MG63 (cell line): Measurements from ENCODE around the gene SLC33A1. TPM values are rescaled to one million over a fixed set of nuclear protein-coding genes. Genes with fewer than 3 reads are reported as not detected.
"Not testable (repeated sequence)": the region's sequence is repeated elsewhere in the genome, so short reads cannot be mapped to it uniquely, and the experiment has no call there.

Experiments
- DNase-seq: peaks from one replicate; pipeline ENCODE4 v3.0.0-alpha.2; 2020
- H3K27me3 ChIP-seq: fragments of 250-450 bp; sonication (Bioruptor Pico); 2 replicates; pipeline ENCODE4 v1.5.1; 2020; ENCODE audit warnings: mild to moderate bottlenecking, moderate library complexity
- H3K36me3 ChIP-seq: fragments of 250-450 bp; sonication (Bioruptor Pico); 2 replicates; pipeline ENCODE4 v1.5.1; 2020; ENCODE audit warnings: mild to moderate bottlenecking, moderate library complexity
- H3K4me3 ChIP-seq: fragments of 250-450 bp; sonication (Bioruptor Pico); 2 replicates; pipeline ENCODE4 v1.5.1; 2020; ENCODE audit warnings: mild to moderate bottlenecking, moderate library complexity
- H3K9me3 ChIP-seq: fragments of 250-450 bp; sonication (Bioruptor Pico); 2 replicates; pipeline ENCODE4 v1.5.1; 2020; ENCODE audit warnings: mild to moderate bottlenecking, moderate library complexity
- total RNA-seq: library from RNA; depleted of rRNA; stranded (reverse); fragments of >200 nt; shearing (Covaris generic); gene quantifications from 2 replicates; pipeline ENCODE4 v1.2.3, GENCODE V29; 2014; ENCODE audit warnings: low replicate concordance; rRNA removed

The SLC33A1 gene
- total RNA-seq: 30.2 and 50.1 TPM in 2 replicates

DNA sequence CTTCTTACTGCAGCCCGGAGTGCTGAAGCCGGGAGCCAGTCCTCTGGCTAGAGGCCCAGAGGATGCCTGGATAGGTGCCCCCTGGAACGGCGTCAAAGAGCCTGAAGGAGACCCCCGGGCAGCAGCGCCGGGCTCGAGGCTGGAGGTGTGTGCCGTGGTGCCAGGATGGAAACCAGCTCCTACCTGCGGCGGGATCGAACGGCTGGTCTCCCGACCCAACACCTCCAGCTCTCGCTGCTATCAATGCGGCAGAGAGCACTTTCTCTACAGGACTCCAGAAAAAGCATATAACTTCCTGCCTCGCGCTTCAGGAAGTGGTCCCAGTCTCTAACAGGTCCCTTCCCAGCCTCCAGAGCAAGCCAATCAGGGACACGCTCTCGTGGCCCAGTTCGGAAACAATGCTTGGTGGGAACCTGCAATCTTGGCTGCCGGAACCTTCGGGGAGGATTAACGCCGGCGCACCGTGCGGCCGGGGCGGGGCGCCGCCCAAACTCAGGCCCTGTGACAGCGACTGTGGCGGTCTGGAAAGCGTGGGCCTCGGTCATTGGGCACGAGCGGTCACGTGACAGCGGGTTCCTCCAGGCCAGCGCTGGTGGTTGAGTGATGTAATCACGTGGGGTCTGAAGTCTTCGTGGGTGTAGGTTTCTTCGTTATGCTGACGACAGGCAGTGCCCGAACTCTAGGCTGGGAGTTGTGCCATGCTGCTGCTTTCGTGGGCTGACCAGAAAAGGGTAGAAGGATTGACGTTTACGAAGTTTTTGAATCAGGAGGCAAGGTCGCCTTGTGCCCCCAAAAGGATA, at the start of gene SLC33A1:
TSS of gene SLC33A1 (minus strand) at position 287 of the 800 bp plus-strand sequence. CDS start 430 bp downstream, outside the sequence.
- Histone ChIP-seq H3K9me3 (no peaks in the 10 kb centered on the region), H3K4me3 (peak within 1 kb of the TSS; percentile 99), H3K27me3 (no peaks in the 10 kb centered on the region), H3K36me3 (peaks cover 24% of the 10 kb centered on the region)
- peak; percentile 100 for DNase-seq

DNA sequence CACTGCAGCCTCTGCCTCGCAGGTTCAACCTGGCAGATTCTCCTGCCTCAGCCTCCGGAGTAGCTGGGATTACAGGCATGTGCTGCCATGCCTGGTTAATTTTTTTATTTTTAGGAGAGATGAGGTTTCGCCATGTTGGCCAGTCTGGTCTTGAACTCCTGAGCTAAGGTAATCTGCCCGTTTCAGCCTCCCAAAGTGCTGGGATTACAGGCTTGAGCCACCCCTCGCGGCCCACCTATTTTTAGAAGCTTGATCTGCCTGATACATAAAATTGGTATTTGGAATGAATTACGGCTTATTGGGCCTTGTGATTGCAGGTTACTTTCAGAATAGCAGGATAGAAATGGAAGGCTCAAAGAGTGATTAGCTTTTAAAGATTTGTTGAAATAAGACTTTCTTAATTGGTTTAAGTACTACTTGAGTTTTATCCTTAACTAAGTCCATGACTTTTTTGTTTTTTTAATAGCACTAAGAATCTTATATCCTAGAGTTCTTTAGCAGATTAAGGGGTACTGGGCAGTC, 41.2 kb upstream of the SLC33A1 start:
- Histone ChIP-seq H3K4me3 (no peak overlapping the region), H3K9me3 (0 out of 2 replicates have a peak, but pooled peaks cover 2% of the 10 kb centered on the region), H3K27me3 (no peaks in the 10 kb centered on the region), H3K36me3 (peaks cover 87% of the 10 kb centered on the region)
- no peak for DNase-seq

DNA sequence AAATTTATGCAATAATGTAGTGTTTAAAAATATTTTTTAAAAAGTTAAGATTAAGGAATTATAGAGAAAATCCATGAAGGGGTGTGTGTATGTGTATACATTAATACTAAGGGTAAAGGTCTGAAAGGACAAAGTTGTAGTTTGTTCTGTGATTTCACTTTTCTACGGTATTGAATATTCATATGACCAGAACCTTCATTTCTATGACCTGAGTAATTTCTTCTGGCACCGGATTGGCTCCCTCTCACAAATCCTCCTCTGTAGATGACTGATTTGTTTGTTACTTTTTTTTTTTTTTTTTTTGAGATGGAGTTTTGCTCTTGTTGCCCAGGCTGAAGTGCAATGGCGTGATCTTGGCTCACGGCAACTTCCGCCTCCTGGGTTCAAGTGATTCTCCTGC, 37.1 kb upstream of the SLC33A1 start:
- Histone ChIP-seq H3K36me3 (peaks cover 56% of the 10 kb centered on the region), H3K27me3 (no peaks in the 10 kb centered on the region), H3K9me3 (0 out of 2 replicates have a peak, but pooled peaks cover 2% of the 10 kb centered on the region), H3K4me3 (no peak overlapping the region)
- DNase-seq: peak; percentile 18

DNA sequence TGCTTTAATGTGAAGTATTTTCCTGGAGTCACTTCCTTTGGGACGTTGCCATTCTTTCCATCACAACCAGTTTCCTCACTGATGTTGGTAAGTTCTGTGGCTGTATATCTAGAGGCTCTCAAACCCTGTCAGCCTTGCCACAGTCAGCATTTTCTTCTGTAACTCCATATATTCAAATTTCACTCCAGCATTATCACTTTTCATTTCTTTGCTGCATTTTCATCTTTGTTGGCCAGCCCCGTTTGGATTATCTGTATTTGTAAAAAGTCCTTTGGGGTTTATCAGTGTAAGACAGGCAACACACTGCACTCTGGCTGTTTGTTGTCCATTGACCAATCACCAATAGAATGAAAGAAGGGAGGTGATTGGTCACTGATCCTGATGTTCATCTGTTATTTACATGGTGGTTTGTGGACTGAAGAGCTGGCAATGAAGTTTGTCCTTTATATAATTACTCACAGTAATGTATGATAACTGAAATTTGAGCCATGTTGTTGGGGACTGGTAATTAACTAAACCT, 36.5 kb upstream of the SLC33A1 start:
- DNase-seq: no peak
- Histone ChIP-seq H3K27me3 (no peaks in the 10 kb centered on the region), H3K9me3 (0 out of 2 replicates have a peak, but pooled peaks cover 2% of the 10 kb centered on the region), H3K4me3 (no peak overlapping the region), H3K36me3 (peaks cover 53% of the 10 kb centered on the region)

DNA sequence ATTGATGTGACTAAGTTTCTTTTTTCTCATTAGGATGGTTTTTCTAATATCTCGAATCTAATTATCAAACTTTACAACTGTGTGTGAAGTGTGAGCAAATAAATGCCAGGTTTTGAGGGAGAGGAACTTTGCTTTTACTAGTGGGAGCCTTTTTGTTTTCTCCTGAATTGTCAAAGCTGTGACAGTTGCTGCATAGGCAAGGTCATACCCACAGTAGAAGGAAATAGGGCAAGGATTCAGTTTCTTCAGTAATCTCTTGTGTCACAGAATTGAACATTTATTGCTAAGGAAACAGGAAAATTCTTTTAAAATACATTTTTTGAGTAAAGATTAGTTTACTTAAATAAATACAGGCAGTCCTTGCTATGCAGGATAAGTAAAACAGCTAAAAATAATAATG, 35.7 kb upstream of the SLC33A1 start:
- peaks cover 45% of the 10 kb centered on the region for H3K36me3 ChIP-seq
- no peak for DNase-seq
- no peaks in the 10 kb centered on the region for H3K27me3 ChIP-seq
- H3K4me3 ChIP-seq: no peak overlapping the region
- 0 out of 2 replicates have a peak, but pooled peaks cover 2% of the 10 kb centered on the region for H3K9me3 ChIP-seq

DNA sequence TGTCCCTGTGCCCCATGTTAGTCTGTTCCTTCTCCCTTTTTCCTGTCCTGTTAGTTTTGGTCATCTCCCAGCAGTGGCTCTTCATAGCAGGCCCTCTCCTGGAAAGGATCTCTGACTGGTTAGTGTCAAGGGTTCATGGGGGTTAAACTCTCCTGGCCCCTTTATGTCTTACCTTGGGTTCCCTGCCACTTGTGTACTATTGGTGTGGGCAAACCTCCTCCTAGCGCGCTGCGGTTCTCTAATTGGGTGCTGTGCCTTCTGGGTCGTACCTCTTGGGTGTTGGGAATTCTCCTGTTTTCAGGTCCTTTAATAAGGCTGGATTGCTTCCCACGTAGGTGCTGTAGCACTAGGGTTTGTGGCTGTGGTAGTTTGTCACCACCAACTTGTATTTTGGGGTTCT, 35.0 kb upstream of the SLC33A1 start:
- DNase-seq: no peak
- Histone ChIP-seq H3K36me3 (peaks cover 37% of the 10 kb centered on the region), H3K4me3 (no peak overlapping the region), H3K9me3 (0 out of 2 replicates have a peak, but pooled peaks cover 2% of the 10 kb centered on the region), H3K27me3 (no peaks in the 10 kb centered on the region)

DNA sequence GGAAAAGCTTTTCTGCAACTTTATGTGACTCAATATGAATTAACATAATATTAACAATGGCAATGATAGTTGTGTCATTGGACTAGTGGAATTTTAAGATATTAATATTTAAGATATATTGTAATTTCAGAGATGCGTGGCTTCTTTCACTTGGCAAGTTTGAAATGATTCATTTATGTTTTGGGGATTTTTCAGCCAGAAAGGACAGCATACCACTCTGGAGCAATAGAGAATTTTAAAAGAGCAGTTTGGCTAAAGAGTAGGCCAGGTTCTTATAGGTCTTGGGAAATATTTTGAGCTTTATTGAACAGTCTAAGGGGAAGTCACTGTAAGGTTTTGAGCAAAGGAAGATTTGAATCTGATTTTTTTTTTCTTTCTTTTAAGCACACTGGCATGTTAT, 32.7 kb upstream of the SLC33A1 start:
- Histone ChIP-seq H3K9me3 (no peaks in the 10 kb centered on the region), H3K27me3 (no peaks in the 10 kb centered on the region), H3K36me3 (peaks cover 17% of the 10 kb centered on the region)

DNA sequence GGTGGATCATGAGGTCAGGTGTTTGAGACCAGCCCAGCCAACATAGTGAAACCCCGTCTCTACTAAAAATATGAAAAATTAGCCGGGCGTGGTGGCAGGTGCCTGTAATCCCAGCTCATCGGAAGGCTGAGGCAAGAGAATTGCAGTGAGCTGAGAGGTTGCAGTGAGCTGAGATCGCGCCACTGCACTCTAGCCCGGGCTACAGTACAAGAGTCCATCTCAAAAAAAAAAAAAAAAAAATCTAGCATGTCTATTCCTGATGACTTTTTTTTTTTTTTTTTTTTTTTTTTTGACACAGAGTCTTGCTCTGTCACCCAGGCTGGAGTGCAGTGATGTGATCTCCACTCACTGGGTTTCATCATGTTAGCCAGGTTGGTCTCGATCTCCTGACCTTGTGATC, 32.1 kb upstream of the SLC33A1 start:
- H3K27me3 ChIP-seq, DNase-seq, H3K4me3 ChIP-seq, H3K9me3 ChIP-seq: not testable (repeated sequence)
- peaks cover 14% of the 10 kb centered on the region for H3K36me3 ChIP-seq

More for the DNA sequence above, 32.7 kb upstream of the SLC33A1 start:
- H3K4me3 ChIP-seq: no peak overlapping the region
- DNase-seq: no peak

DNA sequence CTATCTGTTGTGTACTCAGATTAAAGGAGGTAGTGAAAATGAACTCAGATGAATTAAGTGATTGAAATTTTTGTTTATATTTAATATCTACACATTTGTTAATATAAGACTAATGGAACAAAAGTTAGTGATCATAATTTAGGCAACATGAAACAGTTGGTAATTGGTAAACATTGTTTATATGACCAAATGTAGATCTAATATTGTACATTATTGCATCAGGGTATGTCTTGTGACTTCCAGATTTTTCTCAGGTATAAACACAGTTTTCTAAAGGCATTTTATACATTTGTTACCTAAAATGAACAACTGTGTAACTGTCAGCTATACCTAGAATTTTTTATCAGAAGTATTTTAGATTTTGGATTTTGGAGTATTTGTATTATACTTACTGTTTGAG, 31.1 kb upstream of the SLC33A1 start:
- Histone ChIP-seq H3K9me3 (no peaks in the 10 kb centered on the region), H3K36me3 (peaks cover 5% of the 10 kb centered on the region; the same call in 1 of the 2 replicates), H3K4me3 (no peak overlapping the region), H3K27me3 (no peaks in the 10 kb centered on the region)
- no peak for DNase-seq

DNA sequence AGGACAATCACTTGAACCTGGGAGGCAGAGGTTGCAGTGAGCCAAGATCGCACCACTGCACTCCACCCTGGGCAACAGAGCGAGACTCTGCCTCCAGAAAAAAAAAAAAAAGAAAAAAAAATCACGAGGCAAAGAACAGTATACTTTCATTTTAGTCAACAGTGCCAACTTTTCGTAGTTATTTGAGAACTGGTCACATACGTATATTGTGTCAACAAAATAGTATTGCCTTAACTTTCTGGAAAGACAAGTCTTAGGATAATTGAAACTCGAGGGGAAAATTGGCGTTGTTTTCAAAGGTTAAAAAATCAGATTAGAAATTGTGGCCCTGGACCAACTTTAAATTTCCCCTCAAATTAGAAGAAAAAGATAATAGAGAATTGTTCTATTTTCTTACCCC, 30.1 kb upstream of the SLC33A1 start:
- Histone ChIP-seq H3K9me3 (no peaks in the 10 kb centered on the region), H3K4me3 (no peak overlapping the region), H3K36me3 (peaks cover 5% of the 10 kb centered on the region; the same call in 1 of the 2 replicates), H3K27me3 (no peaks in the 10 kb centered on the region)
- DNase-seq: no peak

DNA sequence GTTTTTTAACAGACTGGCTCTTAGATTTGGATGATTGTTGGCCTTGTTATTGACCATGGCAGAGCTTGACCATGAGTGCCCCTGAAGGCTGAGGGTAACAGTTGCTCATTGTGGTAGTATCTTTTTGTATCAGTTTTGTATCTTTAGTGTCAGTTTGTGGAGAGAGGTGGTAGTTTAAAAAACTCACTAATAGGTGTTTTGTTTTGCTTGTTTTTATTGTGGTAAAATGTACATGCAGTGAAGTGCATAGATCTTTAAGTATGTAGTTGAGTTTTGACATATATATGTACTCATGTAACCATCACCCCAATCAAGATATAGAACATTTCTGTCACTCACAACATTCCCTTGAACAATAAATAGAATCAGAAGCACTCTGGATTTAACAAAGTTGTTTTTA, 26.1 kb upstream of the SLC33A1 start:
- DNase-seq: no peak
- H3K36me3 ChIP-seq: peaks cover 8% of the 10 kb centered on the region; the same call in 1 of the 2 replicates

DNA sequence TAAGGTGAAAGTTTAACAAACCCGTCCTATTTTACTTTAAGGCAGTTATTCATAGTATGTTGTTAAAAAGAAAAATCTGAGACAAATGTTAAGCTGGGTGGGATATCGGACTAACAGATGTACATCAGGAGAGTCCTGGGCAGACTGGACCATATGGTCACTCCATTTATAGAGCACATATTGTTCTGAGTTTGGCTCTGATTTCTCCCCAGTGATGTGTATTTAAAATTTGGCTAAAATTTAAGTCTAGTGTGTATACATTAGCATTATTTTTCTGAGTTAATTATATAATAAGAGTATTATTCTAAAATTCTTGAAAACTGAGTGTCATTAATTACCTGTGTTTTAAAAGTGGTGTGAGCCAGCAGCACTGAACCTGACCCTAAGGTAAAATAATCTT, 22.3 kb upstream of the SLC33A1 start:
- H3K36me3 ChIP-seq: peaks cover 27% of the 10 kb centered on the region
- H3K27me3 ChIP-seq: no peaks in the 10 kb centered on the region
- H3K4me3 ChIP-seq: no peak overlapping the region
- DNase-seq: no peak
- H3K9me3 ChIP-seq: no peaks in the 10 kb centered on the region

More for the DNA sequence above, 26.1 kb upstream of the SLC33A1 start:
- Histone ChIP-seq H3K27me3 (no peaks in the 10 kb centered on the region), H3K4me3 (no peak overlapping the region), H3K9me3 (no peaks in the 10 kb centered on the region)

DNA sequence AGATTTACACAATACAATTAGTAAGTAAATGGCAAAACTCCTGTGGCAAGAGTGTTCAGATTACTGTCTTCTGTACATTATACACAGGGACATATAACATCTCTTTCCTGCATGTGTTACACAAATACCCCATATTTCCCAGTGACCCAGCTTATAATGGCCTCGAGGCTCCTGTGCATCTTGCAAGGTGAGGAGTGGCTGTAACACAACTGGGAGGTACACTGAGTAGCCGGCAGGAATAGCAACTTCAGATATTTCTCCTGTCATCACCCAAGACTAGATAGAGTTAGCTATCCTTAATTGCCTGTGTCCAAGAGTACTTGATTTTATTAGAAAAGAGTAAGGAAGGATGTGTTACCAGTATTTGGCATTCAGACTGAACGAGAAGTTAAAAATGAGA, 21.8 kb upstream of the SLC33A1 start:
- DNase-seq: no peak
- Histone ChIP-seq H3K27me3 (no peaks in the 10 kb centered on the region), H3K36me3 (peaks cover 27% of the 10 kb centered on the region), H3K9me3 (no peaks in the 10 kb centered on the region), H3K4me3 (no peak overlapping the region)

DNA sequence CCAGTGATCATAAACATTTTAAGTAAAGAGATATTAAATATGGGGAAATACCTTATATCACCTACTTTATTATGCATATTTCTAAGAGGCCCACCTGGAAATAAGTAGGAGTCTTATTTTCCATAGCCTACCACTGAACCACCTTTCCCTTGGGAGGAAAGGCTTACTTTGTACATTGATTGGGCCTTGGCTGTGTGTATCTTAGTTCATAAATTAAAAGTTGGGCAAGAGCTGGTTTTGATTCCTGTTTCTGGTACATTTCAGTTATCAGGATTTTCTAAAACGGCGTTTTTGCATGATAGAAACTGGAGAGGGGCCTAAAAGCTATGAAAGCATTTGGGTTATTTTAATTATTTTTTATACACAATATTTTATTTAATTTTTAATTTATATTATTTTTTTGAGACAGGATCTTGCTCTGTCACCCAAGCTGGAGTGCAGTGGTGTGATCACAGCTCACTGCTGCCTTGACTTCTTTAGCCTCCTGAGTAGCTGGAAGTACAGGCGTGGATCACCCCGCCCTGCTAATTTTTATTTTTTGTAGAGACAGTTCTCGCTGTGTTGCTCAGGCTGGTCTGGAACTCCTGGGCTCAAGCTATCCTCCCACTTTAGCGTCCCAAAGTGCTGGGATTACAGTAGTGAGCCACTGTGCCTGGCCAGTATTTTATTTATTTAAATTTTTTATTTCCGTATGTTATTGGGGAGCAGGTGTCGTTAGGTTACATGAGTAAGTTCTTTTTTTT, 18.8 kb upstream of the SLC33A1 start:
- peak overlapping the region; percentile 100 for H3K4me3 ChIP-seq
- no peaks in the 10 kb centered on the region for H3K9me3 ChIP-seq
- H3K27me3 ChIP-seq: no peaks in the 10 kb centered on the region
- H3K36me3 ChIP-seq: peaks cover 29% of the 10 kb centered on the region
- no peak for DNase-seq

DNA sequence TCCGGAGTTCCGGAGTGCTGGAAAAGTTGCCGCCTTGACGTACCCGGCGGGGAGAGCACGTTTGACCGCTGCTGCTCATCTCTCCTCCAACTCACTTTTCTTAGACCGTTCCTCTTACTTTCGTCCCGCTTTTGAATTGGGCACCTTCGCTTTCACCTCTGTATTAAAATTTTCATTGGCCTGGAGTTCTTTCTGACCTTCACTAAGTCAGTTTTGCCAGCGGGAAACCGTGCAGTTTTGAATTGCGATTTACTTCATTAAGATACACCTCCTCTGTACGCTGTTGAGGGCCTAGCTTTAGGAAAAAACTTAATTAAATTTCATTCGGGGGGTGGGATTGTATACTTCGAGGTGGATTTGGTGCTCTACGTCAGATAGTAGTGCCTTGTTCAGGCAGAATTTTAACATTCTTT, 17.5 kb upstream of the SLC33A1 start:
- DNase-seq: no peak
- H3K4me3 ChIP-seq: peak overlapping the region; percentile 100
- no peaks in the 10 kb centered on the region for H3K27me3 ChIP-seq
- H3K9me3 ChIP-seq: no peaks in the 10 kb centered on the region
- H3K36me3 ChIP-seq: peaks cover 27% of the 10 kb centered on the region

DNA sequence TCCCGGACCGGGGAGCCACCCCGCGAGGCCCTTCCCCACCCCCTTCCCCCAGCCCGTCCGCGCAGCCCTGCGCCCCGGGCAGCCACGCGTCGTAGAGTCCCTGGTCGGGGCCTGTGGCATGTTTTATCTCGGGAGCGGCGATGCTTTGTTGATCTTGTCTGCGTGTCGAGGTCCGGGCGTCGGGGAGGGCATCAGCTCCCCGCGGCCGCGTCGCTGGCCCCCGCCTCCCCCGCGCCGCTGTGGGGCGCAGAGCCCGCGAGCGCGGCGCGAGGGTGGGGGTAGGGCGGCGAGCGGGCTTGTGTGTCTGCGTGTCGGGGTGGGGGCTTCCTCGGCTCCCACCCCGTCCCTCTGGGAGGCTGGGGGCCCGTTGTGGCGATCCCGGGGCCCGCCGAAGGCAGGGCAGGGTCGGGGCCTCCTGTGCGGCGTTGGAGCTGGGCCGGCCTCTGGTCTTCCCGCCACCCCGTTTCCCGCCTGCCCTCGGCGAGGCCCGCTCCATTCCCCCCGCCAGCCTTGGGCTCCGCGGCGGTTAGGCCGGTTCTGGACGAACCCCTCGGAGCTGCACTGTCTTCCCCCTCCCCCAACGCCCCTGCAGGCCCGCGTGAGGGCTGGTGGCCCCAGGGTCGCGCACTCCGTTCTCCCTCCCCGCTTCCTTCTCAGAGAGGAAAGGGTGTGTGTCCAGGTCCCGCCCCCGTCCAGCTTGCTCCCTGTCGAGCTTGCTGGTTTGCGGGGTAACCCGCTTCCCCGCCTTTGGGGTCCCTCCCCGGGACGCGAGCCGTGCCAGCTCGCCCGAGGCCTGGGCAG, 16.9 kb upstream of the SLC33A1 start:
- H3K27me3 ChIP-seq: no peaks in the 10 kb centered on the region
- H3K9me3 ChIP-seq: no peaks in the 10 kb centered on the region
- peak overlapping the region; percentile 100 for H3K4me3 ChIP-seq
- peak; percentile 77 for DNase-seq
- H3K36me3 ChIP-seq: peaks cover 26% of the 10 kb centered on the region
